HG03064 (cell line): Measurements from ENCODE around the gene DPF1.

Experiments
- ATAC-seq: cut with Tn5 transposase; IDR thresholded peaks from one replicate; pipeline ENCODE4 v1.9.1; 2021; ENCODE audit warnings: low read depth; ENCODE audit not compliant: unreplicated experiment

DPF1 gene

DNA sequence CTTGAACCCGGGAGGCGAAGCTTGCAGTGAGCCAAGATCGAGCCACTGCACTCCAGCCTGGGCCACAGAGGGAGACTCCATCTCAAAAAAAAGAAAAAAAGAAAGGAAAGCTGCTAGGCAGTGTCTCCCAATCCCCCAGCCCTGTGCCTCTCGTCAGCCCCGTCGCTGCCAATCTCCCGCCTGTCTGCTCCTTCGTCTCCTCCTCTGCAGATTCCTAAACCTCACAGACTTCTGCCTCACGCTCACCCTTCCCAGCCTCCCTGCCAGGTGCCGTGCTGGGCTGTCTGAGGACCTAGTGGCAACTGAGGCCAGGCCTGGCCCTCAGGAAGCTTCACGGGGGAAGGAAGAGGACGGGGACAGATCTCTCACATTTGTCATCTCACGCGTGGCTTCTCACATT, 21.5 kb downstream of the DPF1 start:
- ATAC-seq: no peak

DNA sequence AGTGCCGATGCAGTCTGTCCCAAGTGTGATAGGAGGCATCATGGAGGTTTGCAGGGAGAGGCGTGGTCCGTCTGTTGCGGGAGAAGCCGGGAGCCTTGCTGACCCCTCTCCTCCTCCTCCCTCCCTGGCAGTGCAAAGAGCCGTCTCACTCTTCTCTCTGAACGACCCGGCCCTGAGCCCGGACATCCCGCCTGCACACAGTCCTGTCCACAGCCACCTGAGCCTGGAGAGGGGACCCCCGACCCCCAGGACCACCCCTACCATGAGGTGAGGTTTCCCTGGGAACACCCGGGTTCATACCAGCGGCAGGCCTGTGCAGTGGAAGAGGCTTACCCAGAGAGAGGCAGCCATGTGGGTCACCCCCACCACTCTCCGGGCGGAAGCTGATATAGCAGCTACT, 22.3 kb downstream of the DPF1 start:
- ATAC-seq: no peak

DNA sequence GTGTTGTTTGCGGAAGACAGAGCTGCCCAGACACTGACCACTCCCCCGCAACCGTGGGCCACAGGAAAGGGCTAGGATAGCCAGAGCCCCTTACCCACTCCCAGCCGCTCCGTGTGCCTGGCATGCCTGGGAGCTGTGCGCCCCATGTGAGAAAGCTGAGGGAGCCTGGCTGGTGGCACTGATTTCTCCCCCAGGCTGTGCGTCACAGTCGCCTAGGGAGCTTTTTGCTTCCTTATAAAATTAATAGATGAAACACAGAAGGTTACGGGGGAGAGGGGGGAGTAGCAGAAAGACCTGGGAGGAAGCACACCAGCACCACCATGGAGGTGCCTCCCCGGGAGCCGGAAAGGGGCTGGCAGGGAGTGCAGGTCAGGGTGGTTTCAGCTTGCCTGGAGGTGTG, 24.7 kb downstream of the DPF1 start:
- ATAC-seq: no peak

DNA sequence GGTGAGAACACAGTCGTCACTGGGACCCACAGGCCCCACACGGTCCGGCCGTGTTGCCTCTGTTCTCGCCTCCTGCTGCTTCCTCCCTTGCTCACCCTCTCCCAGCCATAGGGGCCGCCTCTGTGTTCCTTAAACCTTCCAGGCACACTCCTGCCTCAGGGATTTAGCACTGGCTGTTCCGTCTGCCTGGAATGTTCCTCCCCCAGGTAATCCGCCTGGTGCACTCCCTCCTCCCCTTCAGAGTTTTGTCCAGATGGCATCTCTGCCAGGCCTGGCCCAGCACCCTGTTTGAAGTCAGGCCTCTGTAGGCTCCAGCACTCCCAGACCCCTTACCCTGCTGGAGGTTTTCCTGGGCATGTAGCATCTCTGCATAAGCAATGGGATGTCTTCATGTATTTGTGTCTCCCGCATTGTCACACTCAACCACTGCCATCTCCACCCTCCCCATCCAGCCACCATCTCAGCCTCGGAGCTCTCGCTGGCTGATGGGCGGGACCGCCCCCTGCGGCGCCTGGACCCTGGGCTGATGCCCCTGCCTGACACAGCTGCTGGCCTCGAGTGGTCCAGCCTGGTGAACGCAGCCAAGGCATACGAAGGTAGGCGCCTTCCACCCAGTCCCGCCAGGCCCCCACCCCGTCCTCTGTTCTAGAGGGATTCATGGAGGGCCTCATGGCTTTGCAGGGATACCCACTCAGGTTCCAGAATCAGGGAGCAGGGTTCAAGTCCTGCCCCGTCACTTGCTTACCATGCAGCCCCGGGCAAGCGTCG, 25.9 kb downstream of the DPF1 start:
- no peak for ATAC-seq

DNA sequence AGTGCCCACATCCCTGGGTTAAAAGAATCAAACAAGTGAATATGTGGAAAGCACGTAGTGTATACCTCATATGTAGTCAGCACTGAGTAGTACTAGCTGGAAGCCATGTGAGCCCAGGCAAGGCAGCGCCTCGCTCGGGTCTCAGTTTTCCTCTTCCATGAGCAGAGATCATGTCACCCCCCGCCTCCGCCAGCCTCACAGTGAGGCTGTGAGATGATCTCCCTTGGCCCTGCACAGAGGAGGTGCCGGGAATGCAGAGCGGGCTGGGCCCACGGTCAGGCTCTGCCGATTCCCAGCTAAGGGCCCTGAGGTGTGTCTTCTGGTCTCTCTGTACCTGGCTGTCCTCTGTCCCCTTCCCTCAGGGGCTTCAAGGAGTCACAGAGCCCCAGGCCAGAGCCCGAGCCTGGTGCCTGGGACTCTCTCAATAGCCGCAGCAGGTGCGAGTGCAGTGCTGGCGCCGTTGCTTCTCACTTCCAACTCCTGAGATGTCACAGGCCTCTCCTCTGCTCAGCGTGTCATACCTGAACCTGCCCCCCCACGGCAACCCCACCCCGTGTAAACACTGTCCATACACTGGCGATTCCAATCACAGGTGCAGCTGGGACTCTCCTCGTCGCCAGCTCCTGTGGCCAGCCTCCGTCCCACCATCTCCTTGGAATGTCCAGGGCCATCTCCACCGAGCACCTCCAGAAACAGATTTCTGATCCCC, 26.9 kb downstream of the DPF1 start:
- no peak for ATAC-seq

DNA sequence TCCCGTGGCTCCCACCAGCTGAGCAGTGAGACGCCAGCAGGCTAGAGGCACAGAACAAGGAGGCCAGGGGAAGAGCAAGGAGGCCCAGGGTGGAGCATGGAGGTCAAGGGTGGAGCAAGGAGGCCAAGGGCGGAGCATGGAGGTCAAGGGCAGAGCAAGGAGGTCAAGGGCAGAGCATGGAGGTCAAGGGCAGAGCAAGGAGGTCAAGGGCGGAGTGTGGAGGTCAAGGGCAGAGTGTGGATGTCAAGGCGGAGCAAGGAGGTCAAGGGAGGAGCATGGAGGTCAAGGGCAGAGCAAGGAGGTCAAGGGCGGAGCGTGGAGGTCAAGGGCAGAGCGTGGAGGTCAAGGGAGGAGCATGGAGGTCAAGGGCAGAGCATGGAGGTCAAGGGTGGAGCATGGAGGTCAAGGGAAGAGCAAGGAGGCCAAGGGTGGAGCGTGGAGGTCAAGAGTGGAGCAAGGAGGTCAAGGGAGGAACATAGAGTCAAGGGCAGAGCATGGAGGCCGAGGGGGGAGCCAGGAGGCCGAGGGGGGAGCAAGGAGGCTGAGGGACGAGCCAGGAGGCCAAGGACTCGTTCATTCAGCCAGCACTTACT, 27.7 kb downstream of the DPF1 start:
- no peak for ATAC-seq

DNA sequence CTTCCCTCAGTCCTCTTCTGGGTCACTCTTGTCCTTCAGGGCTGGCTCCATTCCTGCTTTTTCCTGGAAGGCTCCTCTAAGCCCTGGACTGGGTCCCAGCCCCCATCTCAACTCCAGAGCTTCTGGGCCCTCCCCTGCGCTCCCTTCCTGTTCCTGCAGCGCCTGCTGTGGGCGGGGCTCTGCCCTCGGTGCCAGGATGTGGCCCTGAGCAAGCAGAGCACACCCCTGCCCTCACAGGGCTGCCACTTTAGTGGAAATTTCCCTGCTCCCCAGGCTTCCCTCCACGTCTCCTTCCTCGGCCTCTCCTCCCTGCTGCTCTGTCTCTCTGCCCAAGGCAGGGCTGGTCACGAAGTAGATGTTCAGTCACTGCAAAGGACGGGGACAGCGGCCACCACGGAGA, 28.8 kb downstream of the DPF1 start:
- no peak for ATAC-seq

DNA sequence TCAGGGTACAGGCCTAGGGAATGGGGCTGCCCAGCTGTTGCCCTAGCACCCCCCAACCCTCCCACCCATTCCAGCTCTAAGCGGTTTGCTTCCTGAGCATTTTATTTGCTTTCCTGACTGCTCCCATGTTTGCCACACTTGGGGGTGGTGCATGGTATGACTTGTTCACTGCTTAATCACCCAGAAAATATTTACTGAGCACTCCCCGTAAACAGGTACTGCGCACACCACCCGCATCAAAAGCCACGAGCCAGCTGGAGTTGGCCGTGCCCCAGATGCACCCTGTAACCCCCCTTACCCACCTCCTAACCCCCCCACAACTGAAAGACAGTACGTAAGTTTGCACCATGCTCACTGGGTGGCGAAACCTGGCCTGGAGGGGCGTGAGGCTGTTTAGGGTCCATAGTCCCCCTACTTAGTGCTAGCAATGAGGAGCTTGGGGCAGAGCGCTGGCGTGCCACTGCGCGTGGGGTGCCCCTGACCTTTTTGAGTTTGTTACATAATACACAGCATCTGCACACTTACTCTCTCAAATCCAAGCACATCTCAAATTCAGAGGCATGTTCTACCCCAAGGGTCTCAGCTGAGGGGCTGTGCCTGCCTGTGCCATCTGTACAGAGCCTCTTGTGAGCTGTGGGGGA, 29.8 kb downstream of the DPF1 start:
- ATAC-seq: no peak

DNA sequence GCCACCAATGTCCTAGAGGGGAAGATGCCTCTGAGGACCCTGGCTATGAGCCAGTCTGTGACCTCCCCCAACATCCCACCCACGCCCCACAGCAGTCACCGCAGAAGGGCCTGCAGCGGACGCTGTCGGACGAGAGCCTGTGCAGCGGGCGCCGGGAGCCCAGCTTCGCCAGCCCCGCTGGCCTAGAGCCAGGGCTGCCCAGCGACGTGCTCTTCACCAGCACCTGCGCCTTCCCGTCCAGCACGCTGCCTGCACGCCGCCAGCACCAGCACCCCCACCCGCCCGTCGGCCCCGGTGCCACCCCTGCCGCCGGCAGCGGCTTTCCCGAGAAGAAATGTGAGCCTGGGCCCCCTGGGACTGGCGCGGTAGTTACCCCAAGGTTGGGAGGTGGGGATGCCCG, 30.6 kb downstream of the DPF1 start:
- ATAC-seq: no peak

DNA sequence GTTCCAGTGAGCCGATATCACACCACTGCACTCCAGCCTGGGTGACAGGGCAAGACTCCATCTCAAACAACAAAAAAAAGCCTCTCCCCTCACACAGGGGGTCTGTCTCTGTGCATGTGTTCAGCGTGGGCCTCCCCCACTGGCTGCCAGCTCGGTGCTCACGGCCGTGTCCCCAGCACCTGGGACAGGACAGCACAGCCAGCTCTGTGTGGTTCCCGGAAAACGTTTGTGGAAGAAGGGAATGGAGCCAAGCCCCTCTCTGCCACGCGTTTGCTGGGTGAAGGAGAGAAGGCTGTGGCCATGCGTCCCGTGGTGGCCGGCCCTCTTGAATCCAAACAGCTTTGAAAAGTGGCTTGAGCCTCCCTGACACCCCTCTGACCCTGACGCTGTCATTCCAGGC, 32.3 kb downstream of the DPF1 start:
- ATAC-seq: no peak

DNA sequence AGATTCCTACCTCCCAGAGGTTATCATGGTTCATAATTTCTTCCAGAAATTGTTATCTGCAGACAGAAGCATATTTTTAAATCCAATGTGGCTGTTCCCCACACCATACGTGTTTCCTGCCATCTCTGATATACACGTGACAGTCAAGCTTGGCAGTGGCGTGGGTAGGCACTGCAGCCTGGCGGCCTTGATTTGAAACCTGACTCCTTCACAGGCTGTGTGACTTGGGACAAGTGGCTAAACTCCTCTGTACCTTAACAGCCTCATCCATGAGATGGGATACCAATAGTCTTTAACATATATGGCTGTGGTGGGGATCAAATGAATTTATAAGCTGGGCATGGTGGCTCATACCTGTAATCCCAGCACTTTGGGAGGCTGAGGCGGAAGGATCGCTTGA, 33.2 kb downstream of the DPF1 start:
- no peak for ATAC-seq

DNA sequence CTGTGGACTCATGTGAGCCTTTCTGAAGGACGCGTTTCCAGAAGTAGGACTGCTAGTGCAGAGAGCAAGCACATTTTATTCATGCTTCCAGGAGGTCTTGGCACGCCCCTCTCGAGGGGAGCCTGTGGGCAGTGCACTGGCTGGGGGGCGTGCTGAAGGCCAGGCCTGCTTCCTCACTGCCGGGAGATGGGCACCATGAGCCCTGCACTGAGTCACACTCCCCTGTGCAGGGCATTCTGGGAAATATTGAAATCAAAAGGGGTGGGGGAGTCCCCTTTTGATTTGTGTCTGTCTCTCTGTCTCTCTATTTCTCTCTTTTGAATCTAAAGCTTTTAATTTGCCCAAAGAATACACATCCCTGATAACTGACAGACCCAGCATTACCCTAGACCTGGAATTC, 34.0 kb downstream of the DPF1 start:
- no peak for ATAC-seq

DNA sequence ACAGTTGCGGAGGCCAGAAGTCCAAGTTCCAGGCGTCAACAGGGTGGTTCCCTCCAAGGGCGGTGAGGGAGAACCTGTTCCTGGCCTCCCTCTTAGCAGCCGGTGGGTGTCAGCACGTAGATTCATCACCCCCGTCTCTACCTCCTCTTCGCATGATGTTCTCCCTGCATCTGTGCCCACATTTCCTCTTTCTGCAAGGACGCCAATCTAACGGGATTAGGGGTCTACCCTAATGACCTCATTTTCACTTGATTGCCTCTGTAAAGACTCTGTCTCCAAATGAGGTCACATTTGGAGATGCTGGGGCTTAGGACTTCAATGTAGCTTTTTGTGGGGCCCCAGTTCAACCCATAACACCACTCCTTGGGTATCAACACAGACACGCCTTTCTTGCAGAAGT, 38.5 kb downstream of the DPF1 start:
- ATAC-seq: no peak

DNA sequence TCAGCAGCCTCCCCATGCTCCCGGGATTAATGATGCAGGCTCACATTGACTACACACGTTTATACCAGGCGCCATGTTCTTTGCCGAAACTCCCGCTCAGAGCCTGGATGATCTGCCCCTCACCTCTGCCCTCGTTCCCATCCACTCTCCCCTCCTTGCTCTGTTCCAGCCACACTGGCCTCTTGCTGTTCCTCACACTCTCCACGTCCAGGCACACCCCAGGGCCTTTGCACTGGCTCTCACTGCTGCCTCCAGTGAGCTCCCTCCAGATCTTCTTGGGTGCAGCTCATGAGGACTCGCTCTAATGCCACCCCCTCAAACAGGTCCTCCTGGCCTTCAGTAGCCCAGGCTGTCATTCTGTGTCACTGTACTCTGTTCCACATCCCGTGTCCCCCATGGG, 39.2 kb downstream of the DPF1 start:
- no peak for ATAC-seq

DNA sequence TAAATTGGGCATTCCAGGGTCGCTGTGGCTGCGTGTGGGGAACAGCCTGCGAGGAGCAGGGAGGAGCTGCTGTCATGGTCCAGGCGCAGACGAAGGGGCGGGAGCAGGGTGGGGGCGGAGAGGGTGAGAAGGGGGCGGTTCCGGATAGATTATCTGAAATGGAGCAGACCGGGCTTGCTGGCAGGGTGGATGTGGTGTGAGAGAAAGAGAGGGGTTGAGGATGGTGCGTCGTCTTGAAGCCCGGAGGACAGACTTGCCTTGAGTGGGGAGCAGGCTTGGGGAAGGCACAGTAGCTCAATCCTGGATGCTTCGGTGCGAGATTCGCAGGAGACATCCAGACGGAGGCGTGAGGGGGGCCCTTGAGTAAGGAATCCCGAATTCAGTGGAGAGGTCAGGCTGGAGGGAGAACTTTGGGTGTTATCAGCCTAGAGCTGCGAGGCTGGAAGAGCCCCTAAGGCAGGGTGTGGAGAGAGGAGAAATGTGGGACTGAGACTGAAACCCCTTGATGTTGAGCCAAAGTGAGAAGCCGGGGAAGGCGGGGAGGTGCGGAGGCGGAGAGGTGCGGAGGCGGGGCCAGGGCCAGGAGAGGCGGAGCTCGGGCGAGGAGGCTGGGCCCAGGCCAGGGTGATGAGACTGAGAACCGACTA, 40.6 kb downstream of the DPF1 start:
- ATAC-seq: no peak

DNA sequence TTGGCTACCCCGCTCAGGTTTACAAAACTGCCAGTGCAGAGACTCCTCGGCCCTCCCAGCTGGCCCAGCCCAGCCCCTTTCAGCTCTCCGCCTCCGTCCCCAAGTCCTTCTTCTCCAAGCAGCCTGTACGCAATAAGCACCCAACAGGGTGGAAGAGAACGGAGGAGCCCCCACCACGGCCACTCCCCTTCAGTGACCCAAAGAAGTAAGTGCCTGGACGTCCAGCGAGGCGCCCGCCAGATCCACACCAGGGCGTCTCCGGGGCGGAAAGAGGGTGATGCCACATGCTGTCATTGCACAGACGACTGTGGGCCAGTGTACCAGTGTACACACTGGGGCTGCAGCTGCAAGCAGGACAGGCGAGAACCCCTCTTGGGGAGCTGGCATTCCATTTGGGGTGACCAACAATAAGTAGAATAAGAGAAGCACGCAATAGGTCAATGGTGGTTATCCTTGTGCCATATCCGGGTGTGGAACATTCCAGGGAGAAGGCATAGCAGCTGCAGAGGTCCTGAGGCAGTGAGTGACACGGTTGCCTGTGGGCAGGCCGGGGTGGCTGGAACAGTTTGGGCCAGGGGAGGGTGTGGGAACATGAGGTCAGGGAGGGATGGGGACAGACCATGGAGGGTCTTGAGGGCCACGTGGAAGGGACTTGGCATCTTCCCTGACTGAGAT, 41.3 kb downstream of the DPF1 start:
- ATAC-seq: no peak

DNA sequence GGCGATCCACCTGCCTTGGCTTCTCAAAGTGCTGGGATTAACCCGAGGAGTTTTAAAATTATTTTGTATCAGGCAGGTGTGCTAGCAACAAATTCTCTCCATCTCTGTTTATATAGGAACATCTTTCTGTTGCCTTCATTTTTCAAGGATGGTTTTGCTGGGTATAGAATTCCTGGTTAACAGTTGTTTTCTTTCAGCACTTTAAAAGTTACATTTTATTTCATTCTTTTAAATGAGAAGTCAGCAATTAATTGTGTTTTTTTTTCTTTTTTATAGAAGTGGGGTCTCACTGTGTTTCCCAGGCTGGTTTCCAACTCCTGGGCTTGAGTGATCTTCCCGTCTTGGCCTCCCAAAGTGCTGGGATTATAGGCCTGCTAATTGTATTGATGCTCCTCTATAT, 44.0 kb downstream of the DPF1 start:
- ATAC-seq: no peak

DNA sequence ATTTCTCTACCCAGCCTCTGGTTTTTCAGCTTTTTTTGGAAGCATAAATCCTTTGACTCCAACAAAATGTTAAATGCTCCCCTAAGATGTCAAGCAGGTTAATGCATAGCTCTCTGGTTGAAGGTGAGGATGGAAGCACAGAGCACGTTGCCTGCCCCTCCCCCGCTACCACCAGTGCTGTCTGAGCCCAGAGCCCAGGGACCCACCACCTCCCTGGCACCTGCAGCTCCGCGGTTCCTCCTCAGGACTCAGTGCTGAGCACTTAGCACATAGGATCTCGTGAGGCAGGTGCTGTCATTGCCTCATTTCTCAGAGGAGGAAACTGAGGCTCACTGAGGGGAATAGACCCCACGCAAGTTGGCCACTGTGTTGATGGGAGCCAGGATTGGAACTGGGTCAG, 48.6 kb downstream of the DPF1 start:
- no peak for ATAC-seq

DNA sequence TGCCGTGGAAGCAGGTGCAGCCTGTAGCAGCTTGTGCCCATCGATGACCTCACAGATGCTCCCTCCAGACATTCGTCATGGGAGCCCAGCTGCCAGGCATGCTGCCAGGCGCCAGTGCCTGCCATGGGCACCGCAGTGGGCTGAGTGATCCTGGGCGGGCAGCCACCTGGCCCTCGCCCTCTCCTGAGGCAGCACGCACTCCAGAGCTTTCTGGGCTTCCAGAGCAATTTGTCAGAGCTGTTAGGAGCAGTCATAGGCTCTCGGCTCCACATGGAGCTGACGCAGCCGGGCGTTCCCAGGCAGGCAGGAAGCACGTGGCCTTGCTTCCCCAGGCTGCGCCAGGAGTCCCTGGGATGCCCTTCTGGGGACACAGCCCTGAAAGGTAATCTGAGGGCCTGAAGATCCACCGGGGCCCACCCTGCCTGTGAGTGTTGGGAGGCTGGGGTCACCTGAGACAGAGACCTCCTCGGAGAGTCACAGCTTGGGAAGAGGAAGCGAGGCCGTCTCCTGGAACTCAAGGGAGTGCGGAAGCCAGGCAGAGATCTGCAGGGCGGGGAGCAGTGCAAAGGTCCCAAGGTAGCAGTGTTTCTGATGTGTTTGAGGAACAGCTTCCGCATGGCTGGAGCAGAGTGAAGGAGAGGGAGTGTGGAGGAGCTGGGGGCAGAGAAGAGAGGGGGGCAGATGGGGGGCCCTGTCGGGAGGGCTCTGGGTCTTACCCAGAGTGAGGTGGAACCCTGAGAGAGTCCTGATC, 50.6 kb downstream of the DPF1 start:
- ATAC-seq: no peak

DNA sequence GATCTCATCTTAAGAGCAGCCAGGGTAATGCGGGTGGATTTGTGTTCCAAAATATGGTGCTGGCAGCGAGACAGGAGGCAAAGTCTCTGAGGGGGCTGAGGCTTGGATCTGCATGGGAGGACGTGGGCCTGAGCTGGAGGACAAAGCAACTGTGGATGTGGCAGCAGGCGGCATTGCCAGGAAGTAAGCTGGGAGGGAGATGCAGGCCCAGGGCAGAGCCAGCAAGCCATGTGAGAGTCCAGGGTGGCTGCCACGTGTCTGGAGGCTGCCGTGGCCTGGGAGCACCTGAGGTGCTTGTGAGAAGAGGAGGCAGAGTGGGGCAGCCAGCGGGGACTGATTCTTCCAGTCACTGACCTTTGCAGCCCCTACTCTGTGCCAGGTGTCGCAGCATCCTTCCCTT, 52.0 kb downstream of the DPF1 start:
- no peak for ATAC-seq
